ENCODE results near the gene CMTR2.
A peak's percentile ranks its signal among the peaks of the same experiment; 100 is the strongest.
"Not testable (repeated sequence)": the region's sequence is repeated elsewhere in the genome, so short reads cannot be mapped to it uniquely, and the experiment has no call there.

The CMTR2 gene

GRCh38 chr16:71296584-71297340 is 7.6 kb upstream of the CMTR2 start:
- DNase-seq (ENCODE audit: low spot score in 2 of 2) (no peak), ATAC-seq (replicated peaks; ENCODE audit: extremely low read depth, poor library complexity, severe bottlenecking) (no peak)
- Mint-ChIP-seq H3K36me3 (ENCODE audit: insufficient read depth) (no peaks in the 10 kb centered on the region), H3K4me3 (no peak overlapping the region), H3K4me1 (no peaks in the 10 kb centered on the region), H3K9me3 (no peaks in the 10 kb centered on the region), H3K27me3 (peaks cover 61% of the 10 kb centered on the region), H3K27ac (ENCODE audit: low read depth) (no peak overlapping the region)

- ATAC-seq (replicated peaks; ENCODE audit: extremely low read depth, poor library complexity, severe bottlenecking) = no peak
- no peaks in the 10 kb centered on the region for H3K4me1 Mint-ChIP-seq
- peaks cover 59% of the 10 kb centered on the region for H3K27me3 Mint-ChIP-seq
- no peak overlapping the region for H3K4me3 Mint-ChIP-seq
- H3K36me3 Mint-ChIP-seq (ENCODE audit: insufficient read depth) = no peaks in the 10 kb centered on the region
- H3K9me3 Mint-ChIP-seq = no peaks in the 10 kb centered on the region
- no peak overlapping the region for H3K27ac Mint-ChIP-seq (ENCODE audit: low read depth)
- DNase-seq (ENCODE audit: low spot score in 2 of 2) = no peak
Observed at GRCh38 chr16:71295950-71296349, 6.7 kb upstream of the CMTR2 start.

GRCh38 chr16:71293919-71294318 is 4.7 kb upstream of the CMTR2 start:
- H3K27ac Mint-ChIP-seq (ENCODE audit: low read depth) = no peak overlapping the region
- H3K4me3 Mint-ChIP-seq = no peak overlapping the region
- peaks cover 7% of the 10 kb centered on the region for H3K4me1 Mint-ChIP-seq
- peaks cover 7% of the 10 kb centered on the region for H3K36me3 Mint-ChIP-seq (ENCODE audit: insufficient read depth)
- DNase-seq (ENCODE audit: low spot score in 2 of 2) = no peak
- H3K9me3 Mint-ChIP-seq = no peaks in the 10 kb centered on the region
- peaks cover 39% of the 10 kb centered on the region for H3K27me3 Mint-ChIP-seq
- ATAC-seq (replicated peaks; ENCODE audit: extremely low read depth, poor library complexity, severe bottlenecking) = no peak

GRCh38 chr16:71292095-71292494 is 2.9 kb upstream of the CMTR2 start:
- H3K4me3 Mint-ChIP-seq; ATAC-seq (replicated peaks; ENCODE audit: extremely low read depth, poor library complexity, severe bottlenecking); H3K9me3 Mint-ChIP-seq; H3K27ac Mint-ChIP-seq (ENCODE audit: low read depth); DNase-seq (ENCODE audit: low spot score in 2 of 2): not testable (repeated sequence)
- peaks cover 20% of the 10 kb centered on the region for H3K36me3 Mint-ChIP-seq (ENCODE audit: insufficient read depth)
- peaks cover 20% of the 10 kb centered on the region for H3K27me3 Mint-ChIP-seq
- H3K4me1 Mint-ChIP-seq = peaks cover 23% of the 10 kb centered on the region

GRCh38 chr16:71289732-71290062 is 495 bp upstream of the CMTR2 start:
- Mint-ChIP-seq H3K27ac (ENCODE audit: low read depth) (peak overlapping the region; percentile 96), H3K4me1 (peaks cover 25% of the 10 kb centered on the region), H3K36me3 (ENCODE audit: insufficient read depth) (peaks cover 32% of the 10 kb centered on the region), H3K27me3 (peaks cover 20% of the 10 kb centered on the region), H3K4me3 (peak overlapping the region; percentile 74), H3K9me3 (no peaks in the 10 kb centered on the region)
- no peak for DNase-seq (ENCODE audit: low spot score in 2 of 2)
- ATAC-seq (replicated peaks; ENCODE audit: extremely low read depth, poor library complexity, severe bottlenecking) = no peak

GRCh38 chr16:71288570-71288889 is 672 bp downstream of the CMTR2 start:
- peak overlapping the region; percentile 74 for H3K4me3 Mint-ChIP-seq
- no peaks in the 10 kb centered on the region for H3K9me3 Mint-ChIP-seq
- peaks cover 33% of the 10 kb centered on the region for H3K4me1 Mint-ChIP-seq
- peaks cover 20% of the 10 kb centered on the region for H3K27me3 Mint-ChIP-seq
- H3K36me3 Mint-ChIP-seq (ENCODE audit: insufficient read depth) = peaks cover 35% of the 10 kb centered on the region
- ATAC-seq (replicated peaks; ENCODE audit: extremely low read depth, poor library complexity, severe bottlenecking) (no peak), DNase-seq (ENCODE audit: low spot score in 2 of 2) (no peak)
- H3K27ac Mint-ChIP-seq (ENCODE audit: low read depth) = peak overlapping the region; percentile 96

GRCh38 chr16:71287911-71288310 is 1.3 kb downstream of the CMTR2 start:
- peak overlapping the region; percentile 74 for H3K4me3 Mint-ChIP-seq
- peak overlapping the region; percentile 96 for H3K27ac Mint-ChIP-seq (ENCODE audit: low read depth)
- ATAC-seq (replicated peaks; ENCODE audit: extremely low read depth, poor library complexity, severe bottlenecking) (no peak), DNase-seq (ENCODE audit: low spot score in 2 of 2) (no peak)
- H3K36me3 Mint-ChIP-seq (ENCODE audit: insufficient read depth) = peaks cover 35% of the 10 kb centered on the region
- H3K9me3 Mint-ChIP-seq = no peaks in the 10 kb centered on the region
- H3K4me1 Mint-ChIP-seq = peaks cover 35% of the 10 kb centered on the region
- peaks cover 17% of the 10 kb centered on the region for H3K27me3 Mint-ChIP-seq

GRCh38 chr16:71287454-71287853 is 1.7 kb downstream of the CMTR2 start:
- ATAC-seq (replicated peaks; ENCODE audit: extremely low read depth, poor library complexity, severe bottlenecking) (no peak), DNase-seq (ENCODE audit: low spot score in 2 of 2) (no peak)
- Mint-ChIP-seq H3K4me3 (no peak overlapping the region), H3K9me3 (no peaks in the 10 kb centered on the region), H3K27ac (ENCODE audit: low read depth) (peak overlapping the region; percentile 96), H3K36me3 (ENCODE audit: insufficient read depth) (peaks cover 35% of the 10 kb centered on the region), H3K27me3 (peaks cover 13% of the 10 kb centered on the region), H3K4me1 (peaks cover 35% of the 10 kb centered on the region)

- Mint-ChIP-seq H3K4me3 (no peak overlapping the region), H3K4me1 (peaks cover 29% of the 10 kb centered on the region), H3K27ac (ENCODE audit: low read depth) (no peak overlapping the region), H3K9me3 (no peaks in the 10 kb centered on the region), H3K36me3 (ENCODE audit: insufficient read depth) (peaks cover 25% of the 10 kb centered on the region), H3K27me3 (no peaks in the 10 kb centered on the region)
- ATAC-seq (replicated peaks; ENCODE audit: extremely low read depth, poor library complexity, severe bottlenecking) (no peak), DNase-seq (ENCODE audit: low spot score in 2 of 2) (no peak)
Observed at GRCh38 chr16:71283612-71284011, 5.6 kb downstream of the CMTR2 start.

- ATAC-seq (replicated peaks; ENCODE audit: extremely low read depth, poor library complexity, severe bottlenecking) = no peak
- Mint-ChIP-seq H3K4me1 (peaks cover 22% of the 10 kb centered on the region), H3K9me3 (no peaks in the 10 kb centered on the region), H3K4me3 (no peak overlapping the region), H3K36me3 (ENCODE audit: insufficient read depth) (peaks cover 19% of the 10 kb centered on the region), H3K27ac (ENCODE audit: low read depth) (no peak overlapping the region), H3K27me3 (no peaks in the 10 kb centered on the region)
- no peak for DNase-seq (ENCODE audit: low spot score in 2 of 2)
Observed at GRCh38 chr16:71282943-71283342, 6.3 kb downstream of the CMTR2 start.

- ATAC-seq (replicated peaks; ENCODE audit: extremely low read depth, poor library complexity, severe bottlenecking) (no peak), DNase-seq (ENCODE audit: low spot score in 2 of 2) (no peak)
- H3K27me3 Mint-ChIP-seq = no peaks in the 10 kb centered on the region
- no peak overlapping the region for H3K4me3 Mint-ChIP-seq
- peaks cover 6% of the 10 kb centered on the region for H3K9me3 Mint-ChIP-seq
- no peak overlapping the region for H3K27ac Mint-ChIP-seq (ENCODE audit: low read depth)
- H3K4me1 Mint-ChIP-seq = no peaks in the 10 kb centered on the region
- no peaks in the 10 kb centered on the region for H3K36me3 Mint-ChIP-seq (ENCODE audit: insufficient read depth)
Observed at GRCh38 chr16:71276589-71277334, 12.4 kb downstream of the CMTR2 start.

GRCh38 chr16:71273384-71273783 is 15.8 kb downstream of the CMTR2 start:
- Mint-ChIP-seq H3K27ac (ENCODE audit: low read depth) (no peak overlapping the region), H3K9me3 (peaks cover 6% of the 10 kb centered on the region), H3K4me1 (no peaks in the 10 kb centered on the region), H3K36me3 (ENCODE audit: insufficient read depth) (no peaks in the 10 kb centered on the region), H3K4me3 (no peak overlapping the region), H3K27me3 (peaks cover 22% of the 10 kb centered on the region)
- DNase-seq (ENCODE audit: low spot score in 2 of 2) (no peak), ATAC-seq (replicated peaks; ENCODE audit: extremely low read depth, poor library complexity, severe bottlenecking) (no peak)

- Mint-ChIP-seq H3K27me3 (peaks cover 82% of the 10 kb centered on the region), H3K4me1 (no peaks in the 10 kb centered on the region), H3K9me3 (no peaks in the 10 kb centered on the region), H3K27ac (ENCODE audit: low read depth) (no peak overlapping the region), H3K4me3 (no peak overlapping the region), H3K36me3 (ENCODE audit: insufficient read depth) (no peaks in the 10 kb centered on the region)
- DNase-seq (ENCODE audit: low spot score in 2 of 2) (no peak), ATAC-seq (replicated peaks; ENCODE audit: extremely low read depth, poor library complexity, severe bottlenecking) (no peak)
Observed at GRCh38 chr16:71264299-71264698, 24.9 kb downstream of the CMTR2 start.
